ENCODE measurements around the gene TBC1D22A. TPM values are rescaled to one million over a fixed set of nuclear protein-coding genes. Genes with fewer than 3 reads are reported as not detected.

TBC1D22A gene
- total and polyA plus RNA-seq, 2 donors (not counting 3 experiments of a cell fraction or from before 2014, with no cell fraction given): 26.1 to 32.4 TPM

DNA sequence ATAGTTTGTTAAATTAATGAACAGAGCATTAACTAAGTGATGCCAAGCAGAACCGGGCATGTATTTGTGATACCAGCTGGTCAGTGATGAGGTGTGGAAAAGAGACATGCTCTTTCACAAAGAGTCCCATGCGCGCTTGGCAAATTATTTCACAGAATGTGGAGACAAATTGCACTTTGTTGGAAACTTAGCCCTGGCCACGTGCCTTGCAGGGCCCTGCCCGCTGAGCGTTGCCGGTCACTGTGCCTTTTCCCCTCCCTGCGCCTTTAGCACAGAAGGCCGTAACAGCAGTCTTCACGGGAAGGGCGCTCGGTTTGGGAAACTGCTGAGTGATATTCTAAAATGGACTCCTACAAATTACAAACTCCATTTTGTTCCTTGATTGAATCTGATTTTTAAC, 235.9 kb downstream of the TBC1D22A start:
- no TSS peak for BruUV-seq (replicated peaks)
- CTCF ChIA-PET: interaction anchor here (1.1 kb wide), 1 partner anchor 153 kb away, joined by 3 read pairs; no protein-coding TSS in a partner anchor

More for the DNA sequence above, 235.9 kb downstream of the TBC1D22A start:
- H3K4me2 ChIP-seq (ENCODE audit: insufficient read depth, low read length): no peak overlapping the region
- H3K4me3 ChIP-seq (replicated peaks in 1 of 3; ENCODE audit: insufficient read depth in 1 of 3, low read depth in 1 of 3, low read length in 3 of 3): no peak overlapping the region
- POLR2A ChIA-PET: no interaction called here
- H2AFZ ChIP-seq (ENCODE audit: low read depth, low read length): no peak overlapping the region
- intact Hi-C loops (cut with micrococcal nuclease): loop anchor here (5.0 kb wide), 1 partner anchor 151 kb away; no protein-coding TSS in a partner anchor
- FAIRE-seq (no peak), DNase-seq (ENCODE audit: low read depth, low spot score) (no peak)
- no peaks in the 10 kb centered on the region for H3K79me2 ChIP-seq (ENCODE audit: control insufficient read depth, insufficient read depth, low read length)
- no peak overlapping the region for H3K27ac ChIP-seq (ENCODE audit: insufficient read depth, low read depth, low read length)
- TF ChIP-seq JUN (IDR thresholded peaks at IDR 0.05; ENCODE audit: borderline replicate concordance, insufficient read depth, insufficient read length, low read depth) (no peak), GATA2 (IDR thresholded peaks at IDR 0.05; ENCODE audit: insufficient read depth, insufficient read length, low read depth, low read length) (no peak), MYC (IDR thresholded peaks at IDR 0.05; ENCODE audit: low read depth, low read length) (no peak), FOS (IDR thresholded peaks at IDR 0.05; ENCODE audit: borderline replicate concordance, insufficient read depth, low read length) (no peak), POLR2A (IDR thresholded peaks at IDR 0.05; ENCODE audit: low read depth, low read length) (no peak)
- TF ChIP-seq, protein P1, sequence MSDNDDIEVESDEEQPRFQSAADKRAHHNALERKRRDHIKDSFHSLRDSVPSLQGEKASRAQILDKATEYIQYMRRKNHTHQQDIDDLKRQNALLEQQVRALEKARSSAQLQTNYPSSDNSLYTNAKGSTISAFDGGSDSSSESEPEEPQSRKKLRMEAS (IDR thresholded peaks at IDR 0.05; ENCODE audit: insufficient read depth, insufficient read length): no peak
- TF ChIP-seq, protein P2, sequence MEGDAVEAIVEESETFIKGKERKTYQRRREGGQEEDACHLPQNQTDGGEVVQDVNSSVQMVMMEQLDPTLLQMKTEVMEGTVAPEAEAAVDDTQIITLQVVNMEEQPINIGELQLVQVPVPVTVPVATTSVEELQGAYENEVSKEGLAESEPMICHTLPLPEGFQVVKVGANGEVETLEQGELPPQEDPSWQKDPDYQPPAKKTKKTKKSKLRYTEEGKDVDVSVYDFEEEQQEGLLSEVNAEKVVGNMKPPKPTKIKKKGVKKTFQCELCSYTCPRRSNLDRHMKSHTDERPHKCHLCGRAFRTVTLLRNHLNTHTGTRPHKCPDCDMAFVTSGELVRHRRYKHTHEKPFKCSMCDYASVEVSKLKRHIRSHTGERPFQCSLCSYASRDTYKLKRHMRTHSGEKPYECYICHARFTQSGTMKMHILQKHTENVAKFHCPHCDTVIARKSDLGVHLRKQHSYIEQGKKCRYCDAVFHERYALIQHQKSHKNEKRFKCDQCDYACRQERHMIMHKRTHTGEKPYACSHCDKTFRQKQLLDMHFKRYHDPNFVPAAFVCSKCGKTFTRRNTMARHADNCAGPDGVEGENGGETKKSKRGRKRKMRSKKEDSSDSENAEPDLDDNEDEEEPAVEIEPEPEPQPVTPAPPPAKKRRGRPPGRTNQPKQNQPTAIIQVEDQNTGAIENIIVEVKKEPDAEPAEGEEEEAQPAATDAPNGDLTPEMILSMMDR (IDR thresholded peaks at IDR 0.05; ENCODE audit: extremely low read depth in 1 of 2, insufficient read depth in 1 of 2, low read depth in 1 of 2, low read length in 2 of 2): no peak
- H4K20me1 ChIP-seq (replicated peaks; ENCODE audit: control insufficient read depth, extremely low read depth, insufficient read depth, low read length): no peaks in the 10 kb centered on the region
- H3K9me1 ChIP-seq (replicated peaks; ENCODE audit: control insufficient read depth, extremely low read depth, insufficient read depth, low read length): no peaks in the 10 kb centered on the region
- no peaks in the 10 kb centered on the region for H3K4me1 ChIP-seq (ENCODE audit: control insufficient read depth, extremely low read depth, insufficient read depth, low read length)
- no peaks in the 10 kb centered on the region for H3K27me3 ChIP-seq (ENCODE audit: control insufficient read depth in 2 of 2, insufficient read depth in 2 of 2, low read length in 2 of 2)
- H3K9me3 ChIP-seq (replicated peaks; ENCODE audit: control insufficient read depth, insufficient read depth, low read length): no peaks in the 10 kb centered on the region
- dilution Hi-C loops (cut with MboI; ENCODE audit: extremely low pct_ligation_motif_present, low sequenced_read_pairs): no loop called here
- no peak overlapping the region for H3K9ac ChIP-seq (replicated peaks; ENCODE audit: extremely low read depth, insufficient read depth, low read length)
- no peaks in the 10 kb centered on the region for H3K36me3 ChIP-seq (ENCODE audit: control insufficient read depth in 2 of 2, extremely low read depth in 1 of 2, insufficient read depth in 2 of 2, low read length in 2 of 2)
